Neural cell (in vitro differentiated cells): ENCODE measurements around the gene PACS1. TPM values are rescaled to one million over a fixed set of nuclear protein-coding genes. Genes with fewer than 3 reads are reported as not detected.
"Not testable (repeated sequence)": the region's sequence is repeated elsewhere in the genome, so short reads cannot be mapped to it uniquely, and the experiment has no call there.

Experiments
- H2AFZ ChIP-seq: fragments of 200-600, 300-800 bp; sonication (generic), shearing (Covaris generic); 2 replicates; pipeline ENCODE4 v1.6.0; 2014; ENCODE audit warnings: low read depth, mild to moderate bottlenecking, antibody characterized with exemption, low read length, moderate library complexity
- H3F3A ChIP-seq: fragments of 200-600 bp; shearing (Covaris generic); 2 replicates; pipeline ENCODE4 v1.6.1; 2016; ENCODE audit warnings: mild to moderate bottlenecking, moderate library complexity, mixed read lengths, antibody characterized with exemption, low read length; ENCODE audit not compliant: insufficient read depth, poor library complexity, severe bottlenecking
- H3K27ac ChIP-seq: fragments of 200-600, 300-800 bp; sonication (generic), shearing (Covaris generic); 2 replicates; pipeline ENCODE4 v1.5.1; 2014; ENCODE audit warnings: mild to moderate bottlenecking, low read length, moderate library complexity
- H3K27me3 ChIP-seq: fragments of 300-800, 200-600 bp; sonication (generic), shearing (Covaris generic); 2 replicates; pipeline ENCODE4 v1.6.0; 2014; ENCODE audit warnings: mild to moderate bottlenecking, low read depth, low read length, moderate library complexity; ENCODE audit not compliant: insufficient read depth
- H3K36me3 ChIP-seq: fragments of 300-800, 200-600 bp; sonication (generic), shearing (Covaris generic); 2 replicates; pipeline ENCODE4 v1.5.1; 2014; ENCODE audit warnings: mild to moderate bottlenecking, antibody characterized with exemption, low read length, moderate library complexity; ENCODE audit not compliant: insufficient read depth
- H3K4me2 ChIP-seq: fragments of 300-800, 200-600 bp; sonication (generic), shearing (Covaris generic); 2 replicates; pipeline ENCODE4 v1.6.0; 2014; ENCODE audit warnings: mild to moderate bottlenecking, low read length
- H3K4me3 ChIP-seq: fragments of 300-800, 200-600 bp; sonication (generic), shearing (Covaris generic); 2 replicates; pipeline ENCODE4 v1.5.1; 2014; ENCODE audit warnings: mild to moderate bottlenecking, low read length, moderate library complexity
- H3K79me2 ChIP-seq: fragments of 200-600 bp; shearing (Covaris generic); replicated peaks from 2 replicates; pipeline ENCODE4 v1.6.0; 2014; ENCODE audit warnings: mild to moderate bottlenecking, low read length, moderate library complexity; ENCODE audit not compliant: insufficient read depth
- H3K9ac ChIP-seq: fragments of 300-800, 200-600 bp; sonication (generic), shearing (Covaris generic); 2 replicates; pipeline ENCODE4 v1.6.1; 2016; ENCODE audit warnings: mild to moderate bottlenecking, low read length, mixed read lengths
- H3K9me2 ChIP-seq: fragments of 200-600 bp; shearing (Covaris generic); 2 replicates; pipeline ENCODE4 v1.6.1; 2016; ENCODE audit warnings: mild to moderate bottlenecking, low read length, mixed read lengths; ENCODE audit not compliant: insufficient read depth
- H3K9me3 ChIP-seq: fragments of 200-600, 300-800 bp; sonication (generic), shearing (Covaris generic); 2 replicates; pipeline ENCODE4 v1.6.1; 2016; ENCODE audit warnings: mild to moderate bottlenecking, mixed run types, low read length, moderate library complexity, mixed read lengths
- H4K20me1 ChIP-seq: fragments of 200-600 bp; shearing (Covaris generic); 2 replicates; pipeline ENCODE4 v1.6.1; 2016; ENCODE audit warnings: mild to moderate bottlenecking, mixed run types; ENCODE audit not compliant: insufficient read depth
- EP300 ChIP-seq: fragments of 450-650 bp; conservative IDR thresholded peaks from 2 replicates; pipeline ENCODE4 v1.6.1; 2014; ENCODE audit warnings: antibody characterized with exemption, mild to moderate bottlenecking, moderate library complexity; ENCODE audit not compliant: poor library complexity, severe bottlenecking
- EZH2 ChIP-seq: fragments of 200-600, 300-800 bp; shearing (Covaris generic), sonication (generic); IDR thresholded peaks from 2 replicates; pipeline ENCODE4 v1.6.1; 2014; ENCODE audit warnings: antibody characterized with exemption, low read length, borderline replicate concordance, mild to moderate bottlenecking; ENCODE audit not compliant: insufficient read depth, poor library complexity, severe bottlenecking
- MXI1 ChIP-seq: fragments of 450-650 bp; conservative IDR thresholded peaks from 2 replicates; pipeline ENCODE4 v1.6.1; 2014; ENCODE audit warnings: antibody characterized with exemption, mild to moderate bottlenecking; ENCODE audit not compliant: poor library complexity, severe bottlenecking
- POLR2AphosphoS5 ChIP-seq: IDR thresholded peaks from 2 replicates; pipeline ENCODE4 v1.6.1; 2012
- RAD21 ChIP-seq: fragments of 450-650 bp; conservative IDR thresholded peaks from 2 replicates; pipeline ENCODE4 v1.6.1; 2014; ENCODE audit warnings: antibody characterized with exemption, mild to moderate bottlenecking, moderate library complexity
- REST ChIP-seq: IDR thresholded peaks from 2 replicates; pipeline ENCODE4 v1.6.1; 2012; ENCODE audit warnings: borderline replicate concordance
- SMC3 ChIP-seq: fragments of 450-650 bp; conservative IDR thresholded peaks from 2 replicates; pipeline ENCODE4 v1.6.1; 2014; ENCODE audit warnings: antibody characterized with exemption, mild to moderate bottlenecking, moderate library complexity; ENCODE audit not compliant: poor library complexity
- TAF1 ChIP-seq: IDR thresholded peaks from 2 replicates; pipeline ENCODE4 v1.6.1; 2012; ENCODE audit warnings: low read depth
- polyA plus RNA-seq: library from polyadenylated mRNA; depleted of rRNA; stranded (reverse); fragments of >200 nt; gene quantifications from 2 replicates; pipeline ENCODE4 v1.2.3, GENCODE V29; 2014
- TF ChIP-seq, protein P1 (sequence below): fragments of 450-650 bp; IDR thresholded peaks from 2 replicates; pipeline ENCODE4 v1.5.1; 2014; ENCODE audit warnings: antibody characterized with exemption, mild to moderate bottlenecking, moderate library complexity; ENCODE audit not compliant: poor library complexity, severe bottlenecking

Gene PACS1
- polyA plus RNA-seq, 1 donor from 2014 or later: 14.4 TPM

DNA sequence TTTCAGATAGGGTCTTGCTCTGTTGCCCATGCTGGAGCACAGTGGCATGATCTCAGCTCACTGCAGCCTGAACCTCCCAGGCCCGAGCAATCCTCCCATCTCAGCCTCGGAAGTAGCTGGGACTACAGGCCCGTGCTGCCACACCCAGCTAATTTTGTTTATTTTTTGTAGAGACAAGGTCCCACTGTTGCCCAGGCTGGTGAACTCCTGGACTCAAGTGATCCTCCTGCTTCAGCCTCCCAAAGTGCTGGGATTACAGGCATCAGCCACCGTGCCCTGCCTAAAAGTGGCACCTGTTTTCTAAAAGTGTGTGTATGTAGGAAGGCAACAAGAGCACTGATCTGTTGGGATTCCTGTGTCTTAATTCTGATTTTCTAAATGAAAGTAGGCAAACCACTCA is 20.2 kb downstream of the PACS1 start:
- H3K4me2 ChIP-seq: no peak overlapping the region
- H3K9me2 ChIP-seq: no peaks in the 10 kb centered on the region
- no peak overlapping the region for H3K27ac ChIP-seq
- no peak for TF ChIP-seq SMC3
- no peak for TF ChIP-seq TAF1
- TF ChIP-seq EZH2: no peak
- no peak for TF ChIP-seq RAD21
- TF ChIP-seq, protein P1, sequence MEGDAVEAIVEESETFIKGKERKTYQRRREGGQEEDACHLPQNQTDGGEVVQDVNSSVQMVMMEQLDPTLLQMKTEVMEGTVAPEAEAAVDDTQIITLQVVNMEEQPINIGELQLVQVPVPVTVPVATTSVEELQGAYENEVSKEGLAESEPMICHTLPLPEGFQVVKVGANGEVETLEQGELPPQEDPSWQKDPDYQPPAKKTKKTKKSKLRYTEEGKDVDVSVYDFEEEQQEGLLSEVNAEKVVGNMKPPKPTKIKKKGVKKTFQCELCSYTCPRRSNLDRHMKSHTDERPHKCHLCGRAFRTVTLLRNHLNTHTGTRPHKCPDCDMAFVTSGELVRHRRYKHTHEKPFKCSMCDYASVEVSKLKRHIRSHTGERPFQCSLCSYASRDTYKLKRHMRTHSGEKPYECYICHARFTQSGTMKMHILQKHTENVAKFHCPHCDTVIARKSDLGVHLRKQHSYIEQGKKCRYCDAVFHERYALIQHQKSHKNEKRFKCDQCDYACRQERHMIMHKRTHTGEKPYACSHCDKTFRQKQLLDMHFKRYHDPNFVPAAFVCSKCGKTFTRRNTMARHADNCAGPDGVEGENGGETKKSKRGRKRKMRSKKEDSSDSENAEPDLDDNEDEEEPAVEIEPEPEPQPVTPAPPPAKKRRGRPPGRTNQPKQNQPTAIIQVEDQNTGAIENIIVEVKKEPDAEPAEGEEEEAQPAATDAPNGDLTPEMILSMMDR: no peak
- no peak for TF ChIP-seq REST
- no peak for TF ChIP-seq MXI1
- TF ChIP-seq EP300: no peak
- TF ChIP-seq POLR2AphosphoS5: no peak
- H2AFZ ChIP-seq: no peak overlapping the region
- H4K20me1 ChIP-seq: no peaks in the 10 kb centered on the region
- no peaks in the 10 kb centered on the region for H3K27me3 ChIP-seq
- no peaks in the 10 kb centered on the region for H3K9me3 ChIP-seq
- no peak overlapping the region for H3K9ac ChIP-seq
- no peaks in the 10 kb centered on the region for H3K36me3 ChIP-seq
- H3K4me3 ChIP-seq: no peak overlapping the region
- peaks cover 12% of the 10 kb centered on the region for H3K79me2 ChIP-seq
- no peaks in the 10 kb centered on the region for H3F3A ChIP-seq

GRCh38 chr11:66092125-66092524 is 22.1 kb downstream of the PACS1 start:
- H3F3A ChIP-seq, H3K36me3 ChIP-seq, H3K9ac ChIP-seq, H4K20me1 ChIP-seq, H3K27me3 ChIP-seq, H3K4me2 ChIP-seq, H3K4me3 ChIP-seq, H3K79me2 ChIP-seq, H3K9me3 ChIP-seq, H2AFZ ChIP-seq, H3K9me2 ChIP-seq, H3K27ac ChIP-seq: not testable (repeated sequence)

- not testable (repeated sequence) for H3K4me2 ChIP-seq, H3K79me2 ChIP-seq, H3F3A ChIP-seq, H2AFZ ChIP-seq, H3K9me3 ChIP-seq, H3K36me3 ChIP-seq, H3K27me3 ChIP-seq, H4K20me1 ChIP-seq, H3K9ac ChIP-seq, H3K27ac ChIP-seq, H3K9me2 ChIP-seq, H3K4me3 ChIP-seq
Observed at GRCh38 chr11:66099746-66100145, 29.7 kb downstream of the PACS1 start.
